ENCODE data around the gene MEIS2. TPM values are rescaled to one million over a fixed set of nuclear protein-coding genes. Genes with fewer than 3 reads are reported as not detected.

MEIS2 gene
- total RNA-seq, 4 donors from 2014 or later, result 28.3 to 87.5 (median 42.2) TPM

DNA sequence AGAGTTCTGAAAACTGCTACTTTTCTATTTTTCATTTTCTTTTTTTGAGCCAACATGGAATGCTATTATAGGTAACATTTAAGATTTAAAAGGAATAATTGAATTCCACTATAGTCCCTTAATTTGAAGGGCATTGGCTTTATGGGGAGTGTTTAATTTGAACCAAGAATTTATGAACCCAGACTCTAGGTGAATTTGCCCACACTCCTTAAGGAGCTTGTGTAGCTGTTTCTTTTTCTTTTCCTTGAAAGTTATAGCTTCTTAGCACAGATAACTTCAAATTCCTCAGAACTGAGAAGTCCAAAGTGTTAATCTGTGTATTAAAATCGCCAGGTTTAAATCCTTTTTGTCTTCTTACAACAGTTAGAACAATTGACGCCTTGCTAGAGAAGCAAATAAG is 4.7 kb upstream of the MEIS2 start:
- TF ChIP-seq, protein P1, sequence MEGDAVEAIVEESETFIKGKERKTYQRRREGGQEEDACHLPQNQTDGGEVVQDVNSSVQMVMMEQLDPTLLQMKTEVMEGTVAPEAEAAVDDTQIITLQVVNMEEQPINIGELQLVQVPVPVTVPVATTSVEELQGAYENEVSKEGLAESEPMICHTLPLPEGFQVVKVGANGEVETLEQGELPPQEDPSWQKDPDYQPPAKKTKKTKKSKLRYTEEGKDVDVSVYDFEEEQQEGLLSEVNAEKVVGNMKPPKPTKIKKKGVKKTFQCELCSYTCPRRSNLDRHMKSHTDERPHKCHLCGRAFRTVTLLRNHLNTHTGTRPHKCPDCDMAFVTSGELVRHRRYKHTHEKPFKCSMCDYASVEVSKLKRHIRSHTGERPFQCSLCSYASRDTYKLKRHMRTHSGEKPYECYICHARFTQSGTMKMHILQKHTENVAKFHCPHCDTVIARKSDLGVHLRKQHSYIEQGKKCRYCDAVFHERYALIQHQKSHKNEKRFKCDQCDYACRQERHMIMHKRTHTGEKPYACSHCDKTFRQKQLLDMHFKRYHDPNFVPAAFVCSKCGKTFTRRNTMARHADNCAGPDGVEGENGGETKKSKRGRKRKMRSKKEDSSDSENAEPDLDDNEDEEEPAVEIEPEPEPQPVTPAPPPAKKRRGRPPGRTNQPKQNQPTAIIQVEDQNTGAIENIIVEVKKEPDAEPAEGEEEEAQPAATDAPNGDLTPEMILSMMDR (IDR thresholded peaks at IDR 0.05), result no peak
- no peak for ATAC-seq (ENCODE audit: low FRiP score)
- DNase-seq (ENCODE audit: low spot score), result no peak

DNA sequence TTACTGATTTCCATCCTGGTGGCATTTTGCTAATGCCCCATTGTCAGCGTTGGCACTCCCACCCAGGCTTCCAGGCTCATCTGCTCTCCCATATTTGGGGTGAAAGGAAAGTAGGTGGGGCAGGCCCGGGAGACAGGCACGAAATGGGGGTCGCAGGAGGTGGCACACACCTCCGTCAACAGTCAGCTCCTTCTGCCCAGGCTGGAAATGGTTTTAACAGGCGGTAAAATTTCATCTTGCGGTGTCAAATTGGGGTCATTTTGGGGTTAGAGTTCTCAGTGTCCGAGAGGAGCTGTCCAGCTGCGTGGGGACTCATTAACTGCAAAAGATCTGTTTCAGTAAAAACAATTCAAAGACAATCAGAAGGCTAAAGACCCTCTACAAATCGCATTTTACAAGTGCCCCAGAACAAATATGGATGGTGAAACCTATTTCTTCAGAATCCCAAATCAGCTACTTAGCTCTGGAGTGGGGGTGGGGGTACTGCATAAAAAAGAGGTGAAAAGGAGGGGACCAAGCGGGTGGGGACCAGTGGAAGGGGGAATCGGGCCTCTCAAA is 4.2 kb upstream of the MEIS2 start:
- no peak for DNase-seq (ENCODE audit: low spot score)
- no peak for ATAC-seq (ENCODE audit: low FRiP score)
- TF ChIP-seq, protein P1 (IDR thresholded peaks at IDR 0.05), result no peak

DNA sequence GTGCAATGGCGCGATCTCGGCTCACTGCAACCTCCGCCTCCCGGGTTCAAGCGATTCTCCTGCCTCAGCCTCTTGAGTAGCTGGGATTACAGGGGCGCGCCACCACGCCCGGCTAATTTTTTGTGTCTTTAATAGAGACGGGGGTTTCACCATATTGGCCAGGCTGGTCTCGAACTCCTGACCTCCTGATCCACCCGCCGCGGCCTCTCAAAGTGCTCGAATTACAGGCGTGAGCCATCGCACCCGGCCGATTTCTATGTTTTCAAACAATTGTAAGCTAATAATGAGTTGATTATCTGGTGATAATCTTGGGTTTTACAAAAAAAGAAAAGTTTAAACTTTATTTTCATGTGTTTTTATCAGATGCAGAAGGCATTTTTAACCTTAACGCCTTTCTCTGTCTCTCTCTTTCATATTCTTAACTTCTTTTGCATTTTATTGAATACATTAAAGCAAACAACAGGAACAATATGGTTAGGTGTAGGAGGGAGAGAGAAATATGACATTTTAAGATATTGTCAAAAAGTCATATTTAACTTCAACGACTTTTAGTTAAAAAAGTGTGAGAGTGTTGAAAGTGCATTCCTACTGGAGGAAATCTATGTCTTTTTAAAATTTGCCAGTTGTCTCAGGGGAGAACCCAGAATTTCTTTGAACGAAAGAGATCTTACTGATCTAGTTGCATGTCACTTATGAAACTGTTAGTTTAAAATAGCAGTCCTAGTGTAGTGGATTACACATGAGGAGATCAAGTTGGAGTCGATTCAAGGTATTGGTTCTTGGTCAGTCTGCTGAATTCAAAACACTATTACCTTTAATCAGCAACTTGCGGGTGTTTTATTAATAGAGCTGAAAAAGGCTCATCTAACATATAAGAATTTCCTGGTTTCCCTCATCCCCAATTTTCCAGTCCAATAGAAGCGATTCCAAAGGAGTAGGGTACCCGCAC is 3.4 kb upstream of the MEIS2 start:
- TF ChIP-seq, protein P1 (IDR thresholded peaks at IDR 0.05), result no peak
- no peak for DNase-seq (ENCODE audit: low spot score)
- ATAC-seq (ENCODE audit: low FRiP score), result no peak

DNA sequence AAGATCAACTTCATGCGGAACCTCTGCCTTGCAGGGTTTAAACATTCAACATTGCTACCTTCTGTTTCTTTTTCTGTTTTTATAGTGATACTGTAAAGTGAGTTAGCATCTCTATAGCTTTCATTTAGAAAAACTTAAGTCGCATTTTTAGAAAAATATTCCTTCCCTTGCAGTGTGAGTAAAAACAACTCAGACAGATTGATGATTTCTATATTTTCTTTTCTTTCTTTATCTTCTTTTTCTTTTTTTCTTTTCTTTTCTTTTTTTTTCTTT is 2.8 kb upstream of the MEIS2 start:
- ATAC-seq (ENCODE audit: low FRiP score) (no peak), DNase-seq (ENCODE audit: low spot score) (no peak)
- TF ChIP-seq, protein P1 (IDR thresholded peaks at IDR 0.05), result no peak

DNA sequence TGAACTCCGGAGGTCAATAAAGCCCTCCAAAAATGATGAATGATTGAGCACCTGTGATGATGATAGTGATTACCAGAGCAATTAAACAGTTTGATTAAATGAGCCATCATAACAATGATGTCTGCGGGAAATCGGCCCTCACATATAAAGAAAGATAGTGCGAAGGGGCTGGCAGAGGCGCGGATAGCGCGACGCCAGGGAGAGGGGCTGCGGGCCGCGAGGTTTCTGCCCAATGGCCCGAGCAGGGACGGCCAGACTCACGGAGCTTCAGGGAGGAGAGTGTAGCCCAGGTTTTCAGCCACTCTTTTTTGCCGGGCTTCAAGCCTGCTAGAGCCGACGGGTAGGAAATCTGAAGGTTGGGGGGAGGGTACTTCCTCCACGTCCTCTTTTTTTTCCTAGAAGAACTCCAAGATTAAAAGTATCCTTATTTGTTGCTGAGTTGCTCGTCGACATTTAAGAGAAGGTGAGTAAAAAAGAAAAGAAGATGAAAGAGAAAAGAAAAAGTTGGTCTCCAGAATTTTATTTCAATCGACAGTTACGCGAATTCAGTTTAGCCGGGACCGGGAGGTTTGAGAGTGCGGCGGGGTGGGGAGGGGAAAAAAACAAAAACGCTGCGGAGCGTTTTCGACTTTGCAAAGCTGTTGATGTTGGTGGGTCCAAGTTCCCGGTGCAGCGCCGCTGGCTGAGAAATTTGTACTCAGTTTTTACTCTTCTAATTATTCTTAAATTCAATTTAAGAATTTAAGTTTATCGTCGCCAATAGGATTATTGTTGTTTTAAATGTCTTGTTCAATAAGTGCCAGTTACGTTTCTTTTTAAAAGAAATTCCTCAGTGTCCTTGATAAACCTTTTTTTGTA is 2.2 kb upstream of the MEIS2 start:
- DNase-seq (ENCODE audit: low spot score), result no peak
- no peak for ATAC-seq (ENCODE audit: low FRiP score)
- TF ChIP-seq, protein P1 (IDR thresholded peaks at IDR 0.05), result no peak

DNA sequence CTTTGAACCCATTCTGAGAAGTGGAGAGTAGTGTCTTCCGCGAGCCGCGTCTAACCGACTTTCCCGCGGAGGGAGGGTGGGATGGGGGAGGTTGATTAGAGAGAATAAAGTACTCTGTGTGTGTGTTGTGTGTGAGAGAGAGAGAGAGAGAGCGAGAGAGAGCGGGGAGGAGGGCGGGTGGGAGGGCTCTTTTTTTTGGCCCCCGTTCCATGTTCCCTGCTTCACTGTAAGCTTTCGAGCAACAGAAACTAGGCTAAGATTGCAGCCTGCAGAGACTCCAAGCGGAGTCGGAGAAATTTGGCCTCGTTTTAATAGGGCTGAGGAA is 1.6 kb upstream of the MEIS2 start:
- TF ChIP-seq, protein P1 (IDR thresholded peaks at IDR 0.05), result no peak
- DNase-seq (ENCODE audit: low spot score) (no peak), ATAC-seq (ENCODE audit: low FRiP score) (peak; percentile 4)
